ENCODE measurements around the gene SIGLEC8. TPM values are rescaled to one million over a fixed set of nuclear protein-coding genes. Genes with fewer than 3 reads are reported as not detected.

The SIGLEC8 gene
- total RNA-seq = not detected

DNA sequence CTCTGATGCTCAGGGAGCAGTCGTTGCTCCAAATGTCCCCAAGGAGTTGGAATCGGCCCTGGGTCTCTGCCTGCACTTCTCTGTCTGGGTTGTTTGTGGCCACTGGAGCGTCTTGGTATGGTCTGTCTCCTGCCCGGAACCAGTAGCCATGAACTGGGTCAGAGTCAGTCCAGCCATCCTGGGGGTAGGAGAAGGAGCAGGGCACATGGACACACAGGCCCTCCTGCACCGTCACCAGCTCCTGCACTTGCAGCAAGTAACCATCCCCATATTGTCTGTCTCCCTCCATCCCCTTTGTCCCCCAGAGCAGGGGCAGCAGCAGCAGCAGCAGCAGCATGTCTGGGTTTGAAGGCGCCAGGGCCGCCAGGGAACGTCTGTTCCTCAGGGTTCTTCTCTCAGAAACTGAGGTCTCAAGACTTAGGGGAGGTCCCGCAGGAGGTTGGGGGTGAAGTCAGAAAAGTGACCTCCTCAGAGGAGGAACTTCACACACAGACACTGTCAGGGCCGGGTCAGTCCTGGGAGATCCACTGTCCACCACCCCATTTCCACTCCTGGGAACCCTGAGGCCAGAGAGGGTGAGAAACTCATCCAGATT, at the start of gene SIGLEC8:
Gene SIGLEC8 (minus strand): TSS at position 404 of the 595 bp plus-strand sequence. CDS start 67 bp downstream, at position 337.

DNA sequence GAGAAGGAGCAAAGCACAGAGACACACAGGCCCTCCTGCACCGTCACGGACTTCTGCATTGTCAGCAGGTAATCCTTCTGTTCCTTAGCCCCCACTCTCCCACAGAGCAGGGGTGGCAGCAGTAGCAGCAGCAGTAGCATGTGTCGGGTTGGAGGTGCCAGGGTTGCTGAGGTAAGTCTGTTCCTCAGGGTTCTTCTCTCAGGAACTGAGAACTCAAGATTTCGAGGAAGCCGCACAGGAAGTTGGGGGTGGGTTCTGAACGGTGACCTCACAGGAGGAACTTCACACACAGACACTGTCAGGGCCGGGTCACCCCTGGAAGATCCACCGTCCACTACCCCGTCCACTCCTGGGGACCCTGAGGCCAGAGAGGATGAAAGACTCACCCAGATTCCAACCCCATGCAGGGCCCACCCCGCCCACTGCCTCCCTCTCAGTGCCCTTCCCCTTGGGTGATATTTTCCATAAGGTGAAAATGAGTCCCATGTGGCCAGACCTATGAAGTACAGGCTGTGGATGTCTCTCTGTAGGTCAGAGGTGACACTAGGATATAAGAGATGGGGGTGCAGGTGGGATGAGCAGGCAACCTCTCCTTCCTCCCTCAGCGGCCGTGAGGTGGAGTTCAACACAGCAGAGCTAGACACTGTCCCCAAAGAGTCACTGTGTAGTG, 43.5 kb upstream of the SIGLEC8 start, which contains the start of gene SIGLEC12:
Gene SIGLEC12 (minus strand): TSS at position 207 of the 670 bp plus-strand sequence. CDS start 67 bp downstream, at position 140.

DNA sequence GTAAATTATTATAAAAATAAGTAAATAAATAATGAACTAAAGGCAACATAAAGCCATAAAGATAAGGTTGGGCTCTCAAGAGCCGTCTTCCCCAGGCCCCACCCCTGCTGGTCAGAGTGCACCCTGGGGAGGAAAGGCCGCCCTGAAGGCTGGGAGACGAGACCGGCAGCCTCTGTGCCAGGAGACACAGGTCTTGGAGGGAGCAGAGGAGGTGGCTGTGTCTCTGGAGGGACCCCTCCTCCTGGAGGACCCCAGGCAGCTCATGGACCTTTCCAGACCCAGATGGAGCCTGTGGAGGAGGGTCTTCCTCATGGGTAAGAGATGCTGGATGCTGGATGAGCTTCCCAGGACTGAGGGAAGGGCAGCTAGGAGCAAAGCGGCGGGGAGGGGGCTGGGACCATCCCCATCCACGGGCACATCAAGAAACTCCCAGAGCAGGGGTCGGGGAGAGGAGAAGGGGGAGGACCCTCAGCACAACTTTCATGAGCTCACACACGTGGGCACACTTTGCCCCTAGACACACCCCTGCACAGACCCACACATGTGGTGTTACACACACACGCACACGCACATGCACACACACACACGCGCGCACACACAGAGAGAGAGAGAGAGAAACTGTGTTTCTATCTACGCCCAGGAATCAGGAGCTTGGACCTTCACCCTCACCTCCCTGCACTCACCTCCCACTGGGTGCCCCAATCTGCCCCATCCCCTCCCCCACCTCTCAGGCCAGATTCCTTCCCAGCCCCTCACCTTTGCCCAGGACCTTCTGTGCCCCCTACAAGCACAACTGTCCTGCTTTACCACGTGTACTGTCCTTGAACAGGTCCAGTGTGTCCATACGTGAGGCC, 20.4 kb upstream of the SIGLEC8 start, which contains the start of gene CEACAM18:
Gene CEACAM18 (plus strand): TSS at position 159 of the 854 bp plus-strand sequence.

DNA sequence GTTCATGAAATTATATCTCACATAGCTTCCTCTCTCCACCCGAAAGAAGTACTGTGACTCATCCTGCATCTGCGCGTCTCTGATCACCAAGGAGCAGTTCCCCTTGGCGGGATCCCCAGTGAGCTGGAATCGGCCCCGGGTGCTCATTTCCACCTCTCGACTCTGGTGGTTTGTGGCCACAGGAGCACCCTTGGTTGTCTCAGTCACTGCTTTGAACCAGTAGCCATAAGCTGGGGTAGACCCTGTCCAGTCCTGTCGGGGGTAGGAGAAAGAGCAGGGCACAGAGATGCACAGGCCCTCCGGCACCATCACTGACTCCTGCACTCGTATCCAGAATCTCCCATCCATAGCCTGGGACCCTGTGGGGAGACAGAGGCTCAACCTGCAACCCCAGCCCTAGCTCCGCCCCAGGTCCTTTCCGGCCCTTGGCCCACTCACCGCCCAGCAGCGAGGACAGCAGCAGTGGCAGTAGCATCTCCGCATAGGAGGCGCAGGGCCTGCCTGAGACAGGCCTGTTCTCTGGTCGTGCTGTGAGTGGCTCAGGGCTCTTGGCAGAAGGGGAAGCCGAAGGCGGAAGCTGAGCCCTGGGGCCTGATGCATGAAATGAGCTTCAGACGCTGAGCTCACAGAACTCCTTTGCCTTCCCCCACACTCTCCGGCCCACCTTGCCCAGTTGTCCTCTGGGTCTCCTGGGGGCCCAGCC, 41.0 kb downstream of the SIGLEC8 start, which contains the start of gene SIGLEC10:
Gene SIGLEC10 (minus strand): TSS at position 536 of the 703 bp plus-strand sequence. CDS start 61 bp downstream, at position 475.

Other genes with a start within 250 kb of the SIGLEC8 start
- gene CD33, start 233.4 kb downstream of the SIGLEC8 start, total RNA-seq = 10 to 100 TPM; 15.8 to 16.0 TPM
- gene SIGLECL1, start 207.4 kb downstream of the SIGLEC8 start, total RNA-seq = not detected
- gene IGLON5, start 146.8 kb downstream of the SIGLEC8 start, total RNA-seq = not detected
- under 1 TPM; 0.28 to 0.46 TPM for gene VSIG10L, start 116.3 kb downstream of the SIGLEC8 start, total RNA-seq
- 100 to 1,000 TPM; 108 to 109 TPM for gene ETFB, start 92.1 kb downstream of the SIGLEC8 start, total RNA-seq
- gene CLDND2, start 89.5 kb downstream of the SIGLEC8 start, total RNA-seq = 1 to 10 TPM; 1.4 to 1.9 TPM
- 10 to 100 TPM; 63.6 to 71.5 TPM for gene NKG7, start 85.8 kb downstream of the SIGLEC8 start, total RNA-seq
- gene LIM2, start 70.5 kb downstream of the SIGLEC8 start, total RNA-seq = not detected
- gene C19orf84, start 67.9 kb downstream of the SIGLEC8 start, total RNA-seq = not detected
- not detected for gene SIGLEC10, start 40.8 kb downstream of the SIGLEC8 start, total RNA-seq
- not detected for gene CEACAM18, start 20.1 kb upstream of the SIGLEC8 start, total RNA-seq
- gene SIGLEC12, start 43.3 kb upstream of the SIGLEC8 start, total RNA-seq = not detected
- gene SIGLEC6, start 73.2 kb upstream of the SIGLEC8 start, total RNA-seq = 1 to 10 TPM in 1 of 2 experiments, under 1 TPM in 1; 0.79 to 1.0 TPM
- 10 to 100 TPM in 1 of 2 experiments, 1 to 10 TPM in 1; 7.6 to 10.1 TPM for gene ZNF175, start 112.8 kb upstream of the SIGLEC8 start, total RNA-seq
- gene SIGLEC5, start 171.9 kb upstream of the SIGLEC8 start, total RNA-seq = not detected
- gene SIGLEC14, start 188.4 kb upstream of the SIGLEC8 start, total RNA-seq = not detected
- 1 to 10 TPM; 3.1 to 4.1 TPM for gene SPACA6, start 234.9 kb upstream of the SIGLEC8 start, total RNA-seq